Hepatocyte (in vitro differentiated cells): ENCODE measurements around the gene IFNL4.
"Not testable (repeated sequence)": the region's sequence is repeated elsewhere in the genome, so short reads cannot be mapped to it uniquely, and the experiment has no call there.

Experiments used
- CTCF ChIP-seq: fragments of 200-600 bp; sonication (generic); IDR thresholded peaks from 2 replicates; pipeline ENCODE4 v1.5.1; 2016; ENCODE audit warnings: antibody characterized with exemption, mild to moderate bottlenecking; ENCODE audit not compliant: poor library complexity
- EZH2 ChIP-seq: fragments of 200-600 bp; sonication (generic); IDR thresholded peaks from 2 replicates; pipeline ENCODE4 v1.6.1; 2016; ENCODE audit warnings: antibody characterized with exemption, mild to moderate bottlenecking, borderline replicate concordance
- EZH2phosphoT487 ChIP-seq: fragments of 200-600 bp; sonication (generic); IDR thresholded peaks from one replicate; pipeline ENCODE4 v1.6.1; 2018; ENCODE audit warnings: antibody characterized with exemption, mild to moderate bottlenecking, low read depth, moderate library complexity; ENCODE audit not compliant: unreplicated experiment, severe bottlenecking

- TF ChIP-seq CTCF, EZH2phosphoT487, EZH2: not testable (repeated sequence)
Observed at GRCh38 chr19:39244410-39245100, 4.1 kb downstream of the IFNL4 start, which contains the start of gene IFNL3.
